ENCODE measurements around the gene ZNF646. TPM values are rescaled to one million over a fixed set of nuclear protein-coding genes. Genes with fewer than 3 reads are reported as not detected.

Gene ZNF646
- total and polyA plus RNA-seq, 2 of the 13 experiments (the other 11 are each of a cell fraction or from before 2014, with no cell fraction given) = 3.4 to 10.9 TPM

- TF ChIP-seq SOX13 (IDR thresholded peaks at IDR 0.05) = no peak
- TF ChIP-seq SOX13 (CRISPR knock-in tag; conservative IDR thresholded peaks at IDR 0.05 in 1 of 2, IDR thresholded peaks at IDR 0.05 in 1 of 2) = peak in 1 of 2 experiments; percentile 50; a peak in 3 of 4 replicates
- TF ChIP-seq ZNF839 (CRISPR knock-in tag; IDR thresholded peaks at IDR 0.05; ENCODE audit: borderline replicate concordance) = 0 out of 2 replicates have a peak, but pooled peaks have one; percentile 59
- TF ChIP-seq ZBTB46 (CRISPR knock-in tag; IDR thresholded peaks at IDR 0.05; ENCODE audit: borderline replicate concordance) = no peak; the same call in 1 of the 2 replicates
These were observed 866 bp upstream of the ZNF646 start (continued) for GRCh38 chr16:31073142-31073969.

- H3K4me1 ChIP-seq (ENCODE audit: insufficient read depth, low read length) = peaks cover 22% of the 10 kb centered on the region
- peaks cover 16 to 33% of the 10 kb centered on the region in 2 experiments; a peak in 4 of 5 replicates for H3K36me3 ChIP-seq (replicated peaks in 1 of 2; ENCODE audit: control insufficient read depth in 1 of 2, insufficient read depth in 2 of 2, low read length in 2 of 2)
- CTCF ChIA-PET (ENCODE audit: low intra/inter-chr PET ratio, low total read pairs) = interaction anchor here (1.7 kb wide), 1 partner anchor 89 kb away, joined by 8 read pairs; the partner anchor contains the start of gene HSD3B7
- H3K4me3 ChIP-seq (replicated peaks in 1 of 3; ENCODE audit: insufficient read depth in 1 of 3, low read depth in 2 of 3, low read length in 3 of 3) = peak overlapping the region; percentile 75 to 97 (median 90)
- peaks cover 37% of the 10 kb centered on the region for H3K79me2 ChIP-seq (ENCODE audit: insufficient read depth, low read length)
- POLR2A ChIA-PET = interaction anchor here (1.0 to 2.4 kb wide), 25 partner anchors 10 to 638 kb away, joined by 3 to 56 read pairs (median 7); partner anchors contain the start of genes ARMC5, FUS, HSD3B7 and KAT8
- no TSS peak for BruUV-seq (replicated peaks)
- H4K20me1 ChIP-seq (ENCODE audit: insufficient read depth, low read length) = no peaks in the 10 kb centered on the region
- DNase-seq (ENCODE audit: low spot score) (no peak), FAIRE-seq (no peak), ATAC-seq (no peak)
- intact Hi-C loops (cut with micrococcal nuclease; ENCODE audit: unreplicated experiment) (loop anchor here (1.0 to 2.0 kb wide), 4 partner anchors 20 to 77 kb away; partner anchors contain the start of genes STX4 and VKORC1), in situ Hi-C loops (cut with HindIII; ENCODE audit: extremely low pct_ligation_motif_present, low pct_unique_long_range_greater_than_20kb) (loop anchor here (5.0 kb wide), 2 partner anchors 42 to 87 kb away; partner anchors contain the start of genes HSD3B7 and STX4)
- H3K27me3 ChIP-seq (ENCODE audit: control insufficient read depth in 1 of 2, insufficient read depth in 2 of 2, low read length in 2 of 2) = no peaks in the 10 kb centered on the region; a peak in 1 of 5 replicates
- no peak overlapping the region for H2AFZ ChIP-seq (ENCODE audit: low read length)
- WGBS (ENCODE audit: low lambda C conversion rate) = 3% methylated on average over 7 of the region's 7 CpGs
- peak overlapping the region; percentile 93 for H3K4me2 ChIP-seq (ENCODE audit: low read depth, low read length)
- H3K27ac ChIP-seq (ENCODE audit: extremely low read length, insufficient read depth, low read length) = peak overlapping the region; percentile 83
- H3K9me3 ChIP-seq (ENCODE audit: low read length) = no peaks in the 10 kb centered on the region
- peak overlapping the region; percentile 88 for H3K9ac ChIP-seq (ENCODE audit: insufficient read depth, low read depth, low read length)
- TF ChIP-seq PTBP1 (IDR thresholded peaks at IDR 0.05; ENCODE audit: low read depth, low read length, poor library complexity, severe bottlenecking) = no peak
- 0 out of 2 replicates have a peak, but pooled peaks have one; percentile 31 for TF ChIP-seq CTCF (CRISPR knock-in tag; IDR thresholded peaks at IDR 0.05)
- TF ChIP-seq GPBP1L1 (CRISPR knock-in tag; IDR thresholded peaks at IDR 0.05) = no peak
- TF ChIP-seq SNAPC2 (CRISPR knock-in tag; IDR thresholded peaks at IDR 0.05) = no peak
- 0 out of 2 replicates have a peak, but pooled peaks have one; percentile 1 for TF ChIP-seq ZNF503 (CRISPR knock-in tag; IDR thresholded peaks at IDR 0.05)
- TF ChIP-seq SMAD9 (CRISPR knock-in tag; IDR thresholded peaks at IDR 0.05) = 0 out of 2 replicates have a peak, but pooled peaks have one; percentile 8
- TF ChIP-seq ZBTB38 (CRISPR knock-in tag; IDR thresholded peaks at IDR 0.05) = no peak
- TF ChIP-seq WIZ (CRISPR knock-in tag; IDR thresholded peaks at IDR 0.05) = no peak
- TF ChIP-seq KLF13 (CRISPR knock-in tag; IDR thresholded peaks at IDR 0.05) = 0 out of 2 replicates have a peak, but pooled peaks have one; percentile 10
These were observed 577 bp downstream of the ZNF646 start for GRCh38 chr16:31074814-31075183.
